K562 (cell line): Measurements from ENCODE around the gene LECT2. TPM values are rescaled to one million over a fixed set of nuclear protein-coding genes. Genes with fewer than 3 reads are reported as not detected.

Experiments
- ARID1B ChIP-seq: fragments of 450-650 bp; IDR thresholded peaks from 2 replicates; pipeline ENCODE4 v1.6.1; 2016; ENCODE audit warnings: antibody characterized with exemption, mild to moderate bottlenecking, inconsistent platforms
- BCOR ChIP-seq: fragments of 450-650 bp; IDR thresholded peaks from 2 replicates; pipeline ENCODE4 v1.6.1; 2016
- BHLHE40 ChIP-seq: IDR thresholded peaks from 2 replicates; pipeline ENCODE4 v1.6.1; 2011; ENCODE audit warnings: low read length, improper control_type of control experiment
- HNRNPL ChIP-seq: fragments of 200-400 bp; formaldehyde crosslinking; IDR thresholded peaks from 2 replicates; pipeline ENCODE4 v1.6.1; 2017; ENCODE audit warnings: low read depth, mild to moderate bottlenecking, low read length
- KAT2B ChIP-seq: IDR thresholded peaks from one replicate; pipeline ENCODE4 v1.6.1; 2012; ENCODE audit warnings: low read depth, mild to moderate bottlenecking, control low read depth, inconsistent platforms, low read length, moderate library complexity
- MEF2A ChIP-seq: IDR thresholded peaks from 2 replicates; pipeline ENCODE4 v1.6.1; 2011; ENCODE audit warnings: low read depth, mild to moderate bottlenecking, low read length, moderate library complexity; ENCODE audit not compliant: control insufficient read depth
- NBN ChIP-seq: fragments of 450-650 bp; IDR thresholded peaks from 2 replicates; pipeline ENCODE4 v1.6.1; 2016; ENCODE audit warnings: low read depth, mild to moderate bottlenecking
- PKNOX1 ChIP-seq: fragments of 450-650 bp; IDR thresholded peaks from 2 replicates; pipeline ENCODE4 v1.6.1; 2016
- PTRF ChIP-seq: fragments of 450-650 bp; IDR thresholded peaks from 2 replicates; pipeline ENCODE4 v1.6.1; 2016; ENCODE audit warnings: mild to moderate bottlenecking, missing genetic modification characterization, missing compliant biosample characterization
- SPI1 ChIP-seq: IDR thresholded peaks from 2 replicates; pipeline ENCODE4 v1.6.1; 2011; ENCODE audit warnings: low read depth, low read length, control low read depth, borderline replicate concordance
- ZNF444 ChIP-seq: fragments of 250-450 bp; sonication (Bioruptor Pico); IDR thresholded peaks from 2 replicates; pipeline ENCODE4 v1.4.0; 2020; ENCODE audit warnings: mild to moderate bottlenecking, moderate library complexity
- polyA plus RNA-seq, 8 experiments: library from polyadenylated mRNA; depleted of rRNA in 4 of 8; stranded (reverse) in 5 of 8; unstranded in 3 of 8; fragments of >200 nt; fragmentation: Nextera tagmentation in 2 of 8; fragmentation: Illumina TruSeq in 1 of 8; extraction: Ambion mirVana in 2 of 8; extraction: Trizol in 1 of 8; gene quantifications; 2 replicates each; pipeline versions ENCODE4 v1.2.1 to v1.2.3, GENCODE V29; 2011 to 2014; ENCODE audit warnings: inconsistent platforms in 1 of 8, missing spikeins in 1 of 8
- total RNA-seq, 7 experiments: library from RNA; depleted of rRNA in 6 of 7; stranded (reverse); fragments of >200 nt in 6 of 7; fragmentation: Illumina TruSeq in 2 of 7; extraction: Trizol in 2 of 7; gene quantifications; 2 replicates each; pipeline versions ENCODE4 v1.2.1 to v1.2.3, GENCODE V29; 2011 to 2021; ENCODE audit warnings: low replicate concordance in 1 of 7
- TF ChIP-seq, protein P1 (sequence below): sonication (generic); formaldehyde crosslinking; IDR thresholded peaks from 2 replicates; pipeline ENCODE4 v1.8.1; 2022; ENCODE audit warnings: missing genetic modification reagents

The LECT2 gene
- total and polyA plus RNA-seq, 9 of the 15 experiments (the other 6 are each of a cell fraction or from before 2014, with no cell fraction given): not detected

GRCh38 chr5:135999406-136000139 lies 44.8 kb upstream of the LECT2 start (continued):
- TF ChIP-seq ZNF444 (CRISPR knock-in tag) (no peak), MEF2A (no peak), PTRF (tag) (no peak), BHLHE40 (no peak), HNRNPL (no peak), PKNOX1 (peak; percentile 33; the same call in 1 of the 2 replicates), BCOR (no peak), NBN (no peak), KAT2B (no peak), ARID1B (no peak), SPI1 (peak; percentile 21; the same call in 1 of the 2 replicates)
- TF ChIP-seq, protein P1, sequence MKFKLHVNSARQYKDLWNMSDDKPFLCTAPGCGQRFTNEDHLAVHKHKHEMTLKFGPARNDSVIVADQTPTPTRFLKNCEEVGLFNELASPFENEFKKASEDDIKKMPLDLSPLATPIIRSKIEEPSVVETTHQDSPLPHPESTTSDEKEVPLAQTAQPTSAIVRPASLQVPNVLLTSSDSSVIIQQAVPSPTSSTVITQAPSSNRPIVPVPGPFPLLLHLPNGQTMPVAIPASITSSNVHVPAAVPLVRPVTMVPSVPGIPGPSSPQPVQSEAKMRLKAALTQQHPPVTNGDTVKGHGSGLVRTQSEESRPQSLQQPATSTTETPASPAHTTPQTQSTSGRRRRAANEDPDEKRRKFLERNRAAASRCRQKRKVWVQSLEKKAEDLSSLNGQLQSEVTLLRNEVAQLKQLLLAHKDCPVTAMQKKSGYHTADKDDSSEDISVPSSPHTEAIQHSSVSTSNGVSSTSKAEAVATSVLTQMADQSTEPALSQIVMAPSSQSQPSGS (CRISPR knock-in tag): no peak
